Stimulated activated naive CD8-positive, alpha-beta T cell treated with anti-CD3 and anti-CD28 coated beads, Interleukin-15, amount 100 ng/mL, for 72 hours (primary cell): ENCODE results near the gene PHF20.
"Not testable (repeated sequence)": the region's sequence is repeated elsewhere in the genome, so short reads cannot be mapped to it uniquely, and the experiment has no call there.

Experiments used
- ATAC-seq: fragments of 150-1000 bp; cut with Tn5 transposase; 2 replicates; pipeline ENCODE4 v1.10.0; 2021; ENCODE audit warnings: mild to moderate bottlenecking, moderate library complexity
- DNase-seq, 2 donors: peaks; one replicate each; pipeline ENCODE4 v3.0.0; 2021 to 2022
- H3K27ac Mint-ChIP-seq, 2 donors: one replicate each; pipeline ENCODE4 v1.8.0; 2022; ENCODE audit warnings: mild to moderate bottlenecking in 2 of 2, mixed read lengths in 2 of 2, moderate library complexity in 2 of 2
- H3K27me3 Mint-ChIP-seq: one replicate; pipeline ENCODE4 v1.8.0; 2022; ENCODE audit warnings: mixed read lengths
- H3K4me1 Mint-ChIP-seq: one replicate; pipeline ENCODE4 v1.8.0; 2022; ENCODE audit warnings: mild to moderate bottlenecking, mixed read lengths
- H3K4me3 Mint-ChIP-seq, 2 donors: one replicate each; pipeline ENCODE4 v1.8.0; 2022; ENCODE audit warnings: mild to moderate bottlenecking in 2 of 2, mixed read lengths in 2 of 2, moderate library complexity in 1 of 2
- H3K9me3 Mint-ChIP-seq, 2 donors: one replicate each; pipeline ENCODE4 v1.8.0; 2022; ENCODE audit warnings: mixed read lengths in 2 of 2

PHF20 gene

DNA sequence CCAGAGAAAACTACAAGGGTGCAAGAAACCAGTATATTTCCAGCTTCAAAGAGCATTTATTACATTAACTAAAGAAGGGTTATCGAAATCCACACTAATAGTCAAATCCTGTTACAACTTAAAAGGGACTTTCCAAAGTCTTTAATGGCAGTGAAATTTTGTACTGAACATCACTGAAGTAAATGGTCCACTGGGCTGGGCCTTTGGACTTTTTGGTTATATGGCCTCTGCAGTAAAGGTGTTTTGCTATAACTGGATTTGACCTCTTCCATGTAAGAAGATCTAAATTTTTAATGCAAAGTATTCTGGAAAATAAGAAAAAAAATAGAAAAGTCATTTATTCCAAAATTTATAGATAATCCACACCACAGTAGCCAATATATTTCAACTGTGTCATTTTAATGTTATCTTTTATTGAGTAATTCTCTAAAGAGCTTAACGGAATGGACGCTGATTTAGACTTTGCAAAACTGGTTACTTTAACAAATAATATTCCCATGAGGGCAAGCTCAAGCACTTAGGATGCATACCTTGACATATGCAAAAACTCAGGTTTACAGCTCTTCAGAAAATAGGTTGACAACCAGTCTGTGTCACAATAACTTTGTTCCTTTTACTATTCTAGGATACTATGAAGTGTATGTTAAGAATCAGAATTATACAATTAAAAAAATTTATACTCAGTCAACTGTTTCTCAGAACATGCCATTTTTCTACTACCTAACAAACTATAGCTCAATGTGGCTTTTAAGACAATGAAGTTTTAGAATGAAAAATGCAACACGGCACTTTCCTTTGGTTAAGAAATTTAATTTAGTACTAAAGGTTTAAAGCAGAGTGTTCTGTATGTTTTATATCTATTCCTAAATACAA is 36.8 kb upstream of the PHF20 start:
- Mint-ChIP-seq H3K4me3 (peak overlapping the region; percentile 62 to 82), H3K27ac (peak overlapping the region; percentile 34 to 97)

DNA sequence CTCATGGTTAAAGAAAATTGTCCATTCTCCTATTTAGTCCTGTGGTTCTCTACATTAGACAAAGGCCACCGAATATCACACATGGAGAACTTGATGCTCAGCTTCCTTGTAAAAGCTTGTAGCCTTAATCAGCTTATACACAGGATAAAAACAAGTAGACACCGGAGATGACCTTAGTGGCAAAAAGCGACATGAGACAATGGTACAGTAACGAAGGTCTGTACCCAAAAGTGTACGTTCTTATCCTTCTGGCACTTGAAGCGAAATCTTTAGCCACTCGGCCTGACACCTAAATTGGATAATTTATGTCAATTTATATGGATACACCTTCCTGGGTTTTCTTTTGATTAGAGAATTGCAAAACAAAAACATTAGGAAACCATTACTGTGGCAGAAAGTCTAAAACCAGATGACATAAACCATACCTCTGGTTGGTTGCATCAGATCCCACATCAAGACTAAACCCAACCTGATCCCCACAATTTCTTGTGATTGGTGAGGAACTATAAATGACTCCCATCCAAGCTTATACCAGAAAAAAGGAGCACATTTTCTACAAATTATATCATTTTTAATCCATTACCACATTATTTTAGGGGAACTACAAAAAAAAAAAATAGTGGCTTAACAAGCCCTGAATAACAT is 35.9 kb upstream of the PHF20 start:
- peak; percentile 70 for ATAC-seq

More for the DNA sequence above, 36.8 kb upstream of the PHF20 start:
- no peaks in the 10 kb centered on the region for H3K9me3 Mint-ChIP-seq
- H3K27me3 Mint-ChIP-seq, result no peaks in the 10 kb centered on the region
- H3K4me1 Mint-ChIP-seq, result peaks cover 80% of the 10 kb centered on the region
- ATAC-seq, result no peak
- DNase-seq, result no peak

GRCh38 chr20:35737865-35738333 is 33.9 kb upstream of the PHF20 start:
- peaks cover 83% of the 10 kb centered on the region for H3K4me1 Mint-ChIP-seq
- ATAC-seq (no peak), DNase-seq (no peak)
- no peaks in the 10 kb centered on the region for H3K9me3 Mint-ChIP-seq
- peak overlapping the region; percentile 80 to 83 for H3K4me3 Mint-ChIP-seq
- H3K27me3 Mint-ChIP-seq, result no peaks in the 10 kb centered on the region
- peak overlapping the region; percentile 77 to 97 for H3K27ac Mint-ChIP-seq

More for the DNA sequence above, 35.9 kb upstream of the PHF20 start:
- H3K4me1 Mint-ChIP-seq, result peaks cover 78% of the 10 kb centered on the region
- H3K9me3 Mint-ChIP-seq, result no peaks in the 10 kb centered on the region
- H3K27me3 Mint-ChIP-seq, result no peaks in the 10 kb centered on the region
- H3K4me3 Mint-ChIP-seq, result peak overlapping the region; percentile 80 to 82
- H3K27ac Mint-ChIP-seq, result peak overlapping the region; percentile 88 to 97
- DNase-seq, result no peak

DNA sequence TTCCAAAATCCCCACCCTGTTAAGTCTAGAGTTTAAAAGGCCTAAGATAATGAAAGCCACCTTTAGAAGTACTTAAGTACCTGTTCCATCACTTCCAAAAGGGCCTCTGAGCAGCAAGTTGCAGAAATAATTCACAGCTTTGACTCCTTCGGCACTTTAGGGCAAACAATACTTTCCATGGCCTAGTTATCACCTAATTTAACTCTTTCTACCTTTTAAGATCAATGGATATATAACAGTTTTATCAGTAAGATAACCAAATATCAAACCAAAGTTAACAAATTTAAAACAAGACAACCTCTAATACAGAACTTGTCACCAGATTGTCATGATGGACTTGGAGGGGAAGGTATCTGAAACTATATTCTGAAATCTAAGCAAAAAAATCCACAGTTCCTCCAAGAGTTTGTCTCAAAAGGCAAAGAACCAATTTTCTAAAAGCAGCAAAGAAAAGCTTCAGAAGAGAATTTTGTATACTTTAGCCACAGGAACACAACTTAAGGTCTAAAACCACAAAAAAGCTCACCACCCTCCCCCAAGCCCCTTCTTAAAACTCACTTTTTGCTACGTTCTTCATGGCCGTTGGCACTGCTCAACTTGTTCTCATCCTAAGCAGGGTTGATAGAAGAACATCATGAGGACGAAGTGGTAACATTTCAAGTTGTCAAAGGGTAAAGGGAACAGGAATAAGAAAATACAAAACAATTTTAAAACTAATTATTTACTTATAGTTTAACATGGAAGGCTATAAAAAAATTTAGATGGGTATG is 33.2 kb upstream of the PHF20 start:
- Mint-ChIP-seq H3K27me3 (no peaks in the 10 kb centered on the region), H3K9me3 (no peaks in the 10 kb centered on the region), H3K4me3 (peak overlapping the region; percentile 80 to 83), H3K27ac (peak overlapping the region; percentile 77 to 97), H3K4me1 (peaks cover 83% of the 10 kb centered on the region)
- DNase-seq, result no peak
- no peak for ATAC-seq

DNA sequence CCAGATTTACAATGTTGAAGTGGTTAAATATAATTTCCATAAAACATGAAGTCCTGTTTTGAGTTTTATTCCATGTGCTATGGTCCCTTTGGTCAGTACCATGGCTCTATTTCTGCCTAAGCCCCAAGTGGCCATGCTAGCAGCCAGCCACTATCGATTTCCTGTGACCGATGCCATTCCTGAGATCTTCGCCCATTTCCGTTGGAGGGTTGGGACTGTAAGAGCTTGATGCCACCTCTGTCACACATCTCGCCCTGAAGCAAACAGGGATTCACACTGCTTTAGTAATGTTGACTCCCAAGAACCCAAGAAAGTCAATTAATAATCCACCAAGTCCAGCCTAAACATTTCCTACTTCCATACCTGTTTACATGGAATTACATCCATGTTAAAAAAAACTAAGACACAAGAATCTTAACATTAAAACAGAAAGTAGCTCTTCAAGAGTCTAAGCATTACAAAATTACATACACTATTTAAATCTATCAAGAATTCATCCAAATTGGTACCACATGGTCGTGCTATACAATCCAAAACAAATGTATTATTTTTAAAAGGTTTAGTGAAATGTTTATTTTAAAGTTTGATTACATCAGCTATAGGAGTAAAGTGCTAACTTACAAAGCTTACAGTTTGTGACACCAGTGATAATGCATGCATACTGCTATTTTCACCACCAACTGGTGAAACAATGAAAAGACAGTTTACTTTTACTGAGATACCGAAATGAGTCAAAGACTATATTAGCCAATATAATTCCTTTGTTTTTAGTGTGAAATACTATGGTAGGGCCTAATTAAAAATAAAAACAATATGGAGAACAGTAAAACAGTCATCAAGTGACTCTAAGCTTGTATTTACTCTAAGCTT is 32.3 kb upstream of the PHF20 start:
- DNase-seq, result no peak
- peaks cover 83% of the 10 kb centered on the region for H3K4me1 Mint-ChIP-seq

GRCh38 chr20:35741892-35742740 is 29.7 kb upstream of the PHF20 start, which contains the start of gene RBM39:
RBM39 (minus strand) TSS chr20:35742260; CDS start chr20:35740874, 1,386 bp downstream.
- Mint-ChIP-seq H3K9me3 (no peaks in the 10 kb centered on the region), H3K4me1 (peaks cover 64% of the 10 kb centered on the region), H3K27ac (peak within 1 kb of the TSS; percentile 100), H3K27me3 (no peaks in the 10 kb centered on the region), H3K4me3 (peak within 1 kb of the TSS; percentile 94)
- DNase-seq (peak; percentile 99 to 100), ATAC-seq (peak; percentile 93)

More for the DNA sequence above, 32.3 kb upstream of the PHF20 start:
- no peak for ATAC-seq
- peak overlapping the region; percentile 100 for H3K27ac Mint-ChIP-seq
- H3K27me3 Mint-ChIP-seq, result no peaks in the 10 kb centered on the region
- H3K9me3 Mint-ChIP-seq, result no peaks in the 10 kb centered on the region
- H3K4me3 Mint-ChIP-seq, result peak overlapping the region; percentile 94

GRCh38 chr20:35742741-35743523 is 28.9 kb upstream of the PHF20 start:
- no peak for DNase-seq

GRCh38 chr20:35743693-35744491 is 27.9 kb upstream of the PHF20 start:
- H3K4me3 Mint-ChIP-seq, result peak overlapping the region; percentile 94
- peaks cover 47% of the 10 kb centered on the region for H3K4me1 Mint-ChIP-seq
- DNase-seq (no peak), ATAC-seq (no peak)
- H3K27me3 Mint-ChIP-seq, result no peaks in the 10 kb centered on the region
- peak overlapping the region; percentile 100 for H3K27ac Mint-ChIP-seq
- H3K9me3 Mint-ChIP-seq, result no peaks in the 10 kb centered on the region

More at GRCh38 chr20:35742741-35743523, 28.9 kb upstream of the PHF20 start:
- no peaks in the 10 kb centered on the region for H3K27me3 Mint-ChIP-seq
- H3K27ac Mint-ChIP-seq, result peak overlapping the region; percentile 100
- no peaks in the 10 kb centered on the region for H3K9me3 Mint-ChIP-seq
- H3K4me1 Mint-ChIP-seq, result peaks cover 56% of the 10 kb centered on the region
- no peak for ATAC-seq
- H3K4me3 Mint-ChIP-seq, result peak overlapping the region; percentile 94

DNA sequence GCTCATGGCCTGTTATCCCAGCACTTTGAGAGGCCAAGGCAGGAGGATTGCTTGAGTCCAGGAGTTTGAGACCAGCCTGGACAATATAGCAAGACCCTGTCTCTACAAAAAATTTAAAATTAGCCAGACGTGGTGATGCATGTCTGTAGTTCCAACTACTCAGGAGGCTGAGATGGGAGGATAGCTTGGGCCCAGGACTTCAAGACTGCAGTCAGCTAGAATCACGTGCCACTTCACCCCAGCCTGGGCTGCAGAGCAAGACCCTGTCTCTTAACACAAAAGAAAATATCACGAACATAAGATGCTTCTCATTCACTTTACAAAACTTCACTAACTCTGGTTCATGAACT is 27.3 kb upstream of the PHF20 start:
- not testable (repeated sequence) for H3K9me3 Mint-ChIP-seq, H3K27me3 Mint-ChIP-seq, ATAC-seq, DNase-seq
- peak overlapping the region in 1 of 2 donors; percentile 94 for H3K4me3 Mint-ChIP-seq
- peak overlapping the region; percentile 52 to 100 for H3K27ac Mint-ChIP-seq
- peaks cover 43% of the 10 kb centered on the region for H3K4me1 Mint-ChIP-seq

- ATAC-seq (no peak), DNase-seq (no peak)
- Mint-ChIP-seq H3K4me1 (no peaks in the 10 kb centered on the region), H3K27ac (peak overlapping the region in 1 of 2 donors; percentile 57), H3K27me3 (no peaks in the 10 kb centered on the region), H3K9me3 (no peaks in the 10 kb centered on the region), H3K4me3 (no peak overlapping the region)
Measured at GRCh38 chr20:35750611-35751010, 21.2 kb upstream of the PHF20 start.

DNA sequence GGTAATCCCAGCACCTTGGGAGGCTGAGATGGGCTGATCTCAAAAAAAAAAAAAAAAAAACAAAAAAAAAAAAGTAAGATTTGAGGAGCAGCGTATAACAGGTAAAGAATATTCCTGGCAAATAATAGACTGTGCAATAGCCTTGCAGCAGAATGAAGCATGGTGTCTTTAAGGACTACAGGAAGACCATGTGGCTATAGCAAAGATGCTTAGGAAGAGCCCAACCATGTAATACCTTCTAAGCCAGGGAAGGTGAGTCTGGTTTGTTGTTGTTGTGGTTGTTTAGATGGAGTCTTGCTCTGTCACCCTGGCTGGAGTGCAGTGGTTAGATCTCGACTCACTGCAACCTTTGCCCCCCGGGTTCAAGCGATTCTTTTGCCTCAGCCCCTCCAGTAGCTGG is 15.4 kb upstream of the PHF20 start:
- no peak overlapping the region for H3K4me3 Mint-ChIP-seq
- peaks cover 7% of the 10 kb centered on the region for H3K4me1 Mint-ChIP-seq
- ATAC-seq (no peak), DNase-seq (no peak)
- no peaks in the 10 kb centered on the region for H3K27me3 Mint-ChIP-seq
- H3K9me3 Mint-ChIP-seq, result no peaks in the 10 kb centered on the region
- H3K27ac Mint-ChIP-seq, result peak overlapping the region in 1 of 2 donors; percentile 69

GRCh38 chr20:35757098-35757705 is 14.6 kb upstream of the PHF20 start:
- Mint-ChIP-seq H3K4me3 (no peak overlapping the region), H3K9me3 (no peaks in the 10 kb centered on the region), H3K4me1 (peaks cover 7% of the 10 kb centered on the region), H3K27ac (no peak overlapping the region), H3K27me3 (no peaks in the 10 kb centered on the region)
- ATAC-seq (peak; percentile 45), DNase-seq (no peak)
